ENCODE data around the gene HSPD1. TPM values are rescaled to one million over a fixed set of nuclear protein-coding genes. Genes with fewer than 3 reads are reported as not detected.

The HSPD1 gene
- polyA plus RNA-seq (226 and 229 TPM in 2 replicates), polyA minus RNA-seq (189 and 201 TPM in 2 replicates)

GRCh38 chr2:197499594-197500502 lies at the start of gene HSPD1, which contains the start of gene HSPE1:
TSS of gene HSPD1 (minus strand) at chr2:197499840. CDS start at chr2:197498848, 992 bp downstream.
TSS of gene HSPE1 (plus strand) at chr2:197500379. CDS start at chr2:197500437, 58 bp downstream.
- Histone ChIP-seq H3K9me2 (ENCODE audit: insufficient read depth, low read length) (no peaks in the 10 kb centered on the region), H4K20me1 (ENCODE audit: insufficient read depth) (no peaks in the 10 kb centered on the region), H3K79me2 (replicated peaks; ENCODE audit: insufficient read depth, low read length) (peaks cover 50% of the 10 kb centered on the region), H2AFZ (ENCODE audit: low read depth, low read length) (peak within 1 kb of the TSS; percentile 78), H3K4me3 (ENCODE audit: low read length) (peak within 1 kb of the TSS; percentile 96), H3K9ac (ENCODE audit: low read length) (peak within 1 kb of the TSS; percentile 86), H3K4me2 (ENCODE audit: low read length) (peak within 1 kb of the TSS; percentile 81), H3K27ac (ENCODE audit: low read length) (peak within 1 kb of the TSS; percentile 87), H3K36me3 (ENCODE audit: insufficient read depth, low read length) (peaks cover 6% of the 10 kb centered on the region), H3F3A (ENCODE audit: insufficient read depth, low read length, poor library complexity, severe bottlenecking) (no peaks in the 10 kb centered on the region), H3K27me3 (ENCODE audit: insufficient read depth, low read depth, low read length) (no peaks in the 10 kb centered on the region), H3K9me3 (ENCODE audit: low read length) (no peaks in the 10 kb centered on the region)
- TF ChIP-seq RAD21 (conservative IDR thresholded peaks at IDR 0.05) (no peak), SMC3 (conservative IDR thresholded peaks at IDR 0.05; ENCODE audit: poor library complexity) (peak; percentile 25), REST (IDR thresholded peaks at IDR 0.05; ENCODE audit: borderline replicate concordance) (no peak), EZH2 (IDR thresholded peaks at IDR 0.05; ENCODE audit: borderline replicate concordance, insufficient read depth, low read length, poor library complexity, severe bottlenecking) (no peak), EP300 (conservative IDR thresholded peaks at IDR 0.05; ENCODE audit: poor library complexity, severe bottlenecking) (peak; percentile 98), TAF1 (IDR thresholded peaks at IDR 0.05; ENCODE audit: low read depth) (no peak), POLR2AphosphoS5 (IDR thresholded peaks at IDR 0.05) (peak; percentile 92), MXI1 (conservative IDR thresholded peaks at IDR 0.05; ENCODE audit: poor library complexity, severe bottlenecking) (peak; percentile 95), CTCF (IDR thresholded peaks at IDR 0.05; ENCODE audit: poor library complexity, severe bottlenecking) (peak; percentile 67)

- no peak overlapping the region for H3K27ac ChIP-seq (ENCODE audit: low read length)
- H4K20me1 ChIP-seq (ENCODE audit: insufficient read depth) = no peaks in the 10 kb centered on the region
- TF ChIP-seq RAD21 (conservative IDR thresholded peaks at IDR 0.05) (no peak), EP300 (conservative IDR thresholded peaks at IDR 0.05; ENCODE audit: poor library complexity, severe bottlenecking) (no peak), EZH2 (IDR thresholded peaks at IDR 0.05; ENCODE audit: borderline replicate concordance, insufficient read depth, low read length, poor library complexity, severe bottlenecking) (no peak)
- H3K4me3 ChIP-seq (ENCODE audit: low read length) = no peak overlapping the region
- H3K79me2 ChIP-seq (replicated peaks; ENCODE audit: insufficient read depth, low read length) = peaks cover 4% of the 10 kb centered on the region
- H3K9me3 ChIP-seq (ENCODE audit: low read length) = no peaks in the 10 kb centered on the region
- H3K36me3 ChIP-seq (ENCODE audit: insufficient read depth, low read length) = no peaks in the 10 kb centered on the region
- no peaks in the 10 kb centered on the region for H3F3A ChIP-seq (ENCODE audit: insufficient read depth, low read length, poor library complexity, severe bottlenecking)
- no peaks in the 10 kb centered on the region for H3K9me2 ChIP-seq (ENCODE audit: insufficient read depth, low read length)
- H3K27me3 ChIP-seq (ENCODE audit: insufficient read depth, low read depth, low read length) = no peaks in the 10 kb centered on the region
- H2AFZ ChIP-seq (ENCODE audit: low read depth, low read length) = no peak overlapping the region
- H3K9ac ChIP-seq (ENCODE audit: low read length) = no peak overlapping the region
- no peak overlapping the region for H3K4me2 ChIP-seq (ENCODE audit: low read length)
Measured at GRCh38 chr2:197548582-197548981, 48.9 kb upstream of the HSPD1 start.

Data from neural cell (in vitro differentiated cells).